Left lung (tissue), 10 donors: ENCODE data around the gene SKA3. TPM values are rescaled to one million over a fixed set of nuclear protein-coding genes. Genes with fewer than 3 reads are reported as not detected.
A peak's percentile ranks its signal among the peaks of the same experiment; 100 is the strongest.

ENCODE experiments used
- ATAC-seq: fragments of 200-7000 bp; cut with Tn5 transposase; one replicate; pipeline ENCODE4 v1.9.1; 2020; ENCODE audit warnings: moderate library complexity
- DNase-seq, 4 donors: peaks; one replicate each; pipeline ENCODE4 v3.0.0-alpha.2; 2013 to 2020
- H3K27ac ChIP-seq, 2 donors: fragments of 200-600 bp; sonication (generic) in 1 of 2; one replicate each; pipeline versions ENCODE4 v1.5.0 to v1.8.0; 2020 to 2021
- H3K27me3 ChIP-seq, 2 donors: fragments of 200-600 bp; sonication (generic) in 1 of 2; one replicate each; pipeline versions ENCODE4 v1.5.0 to v1.8.0; 2020 to 2021
- H3K36me3 ChIP-seq, 2 donors: fragments of 200-600 bp; sonication (generic) in 1 of 2; one replicate each; pipeline versions ENCODE4 v1.5.0 to v1.8.0; 2020 to 2021
- H3K4me1 ChIP-seq, 2 donors: fragments of 200-600 bp; one replicate each; pipeline ENCODE4 v1.8.0; 2021
- H3K4me3 ChIP-seq, 2 donors: fragments of 200-600 bp; sonication (generic) in 1 of 2; one replicate each; pipeline versions ENCODE4 v1.5.0 to v1.8.0; 2020 to 2021; ENCODE audit warnings: mild to moderate bottlenecking in 1 of 2
- H3K9me3 ChIP-seq, 2 donors: fragments of 200-600 bp; sonication (generic) in 1 of 2; one replicate each; pipeline versions ENCODE4 v1.5.0 to v1.8.0; 2020 to 2021
- intact Hi-C, 2 donors: fragments of 100-400 bp; cut with DNase I; formaldehyde crosslinking; loops; one replicate each; pipeline versions ENCODE4 v1.11.2 to v1.14.2; 2022
- polyA plus RNA-seq, 6 donors: library from polyadenylated mRNA; unstranded; fragments of 120-200 nt; gene quantifications; one replicate each; pipeline ENCODE4 v1.2.1, GENCODE V29; 2013; ENCODE audit not compliant: insufficient read length in 6 of 6
- total RNA-seq, 2 donors: library from RNA; stranded (reverse); fragmentation: NEBNext Ultra II Directional; extraction: Animal tissue kit (Norgen Biotek cat#: 25700); gene quantifications; one replicate each; pipeline ENCODE4 v1.2.1, GENCODE V29; 2021
- TF ChIP-seq, protein P1 (sequence below), 2 donors: fragments of 200-600 bp; sonication (generic) in 1 of 2; IDR thresholded peaks; one replicate each; pipeline versions ENCODE4 v1.5.0 to v1.8.0; 2021; ENCODE audit warnings: antibody characterized with exemption in 2 of 2
- donor health status: DM: no; HTN: yes; CAD: no.
- donor health status: DM: no; HTN: no; CAD: no.

SKA3 gene
- total and polyA plus RNA-seq, 8 donors, result 2.0 to 17.6 (median 10.2) TPM

DNA sequence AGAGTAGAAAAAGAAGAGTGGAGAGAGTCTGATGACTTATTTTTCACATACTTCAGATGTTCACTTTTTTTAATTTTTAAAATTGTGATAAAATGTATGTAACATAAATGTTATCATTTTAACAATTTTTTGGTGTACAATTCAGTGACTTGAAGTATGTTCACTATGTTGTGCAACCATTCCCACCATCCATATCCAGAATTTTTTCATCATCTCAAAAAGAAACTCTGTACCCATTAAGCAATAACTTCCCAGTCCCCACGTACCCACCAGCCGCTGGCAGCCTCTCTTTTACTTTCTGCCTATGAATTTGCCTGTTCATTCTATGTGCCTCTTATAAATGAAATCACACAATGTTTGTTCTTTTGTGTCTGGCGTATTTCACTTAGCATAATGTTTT lies 43.3 kb downstream of the SKA3 start:
- DNase-seq, result no peak
- Histone ChIP-seq H3K4me1 (no peaks in the 10 kb centered on the region), H3K27me3 (no peaks in the 10 kb centered on the region), H3K9me3 (no peaks in the 10 kb centered on the region), H3K36me3 (no peaks in the 10 kb centered on the region), H3K27ac (no peak overlapping the region), H3K4me3 (no peak overlapping the region)
- TF ChIP-seq, protein P1, sequence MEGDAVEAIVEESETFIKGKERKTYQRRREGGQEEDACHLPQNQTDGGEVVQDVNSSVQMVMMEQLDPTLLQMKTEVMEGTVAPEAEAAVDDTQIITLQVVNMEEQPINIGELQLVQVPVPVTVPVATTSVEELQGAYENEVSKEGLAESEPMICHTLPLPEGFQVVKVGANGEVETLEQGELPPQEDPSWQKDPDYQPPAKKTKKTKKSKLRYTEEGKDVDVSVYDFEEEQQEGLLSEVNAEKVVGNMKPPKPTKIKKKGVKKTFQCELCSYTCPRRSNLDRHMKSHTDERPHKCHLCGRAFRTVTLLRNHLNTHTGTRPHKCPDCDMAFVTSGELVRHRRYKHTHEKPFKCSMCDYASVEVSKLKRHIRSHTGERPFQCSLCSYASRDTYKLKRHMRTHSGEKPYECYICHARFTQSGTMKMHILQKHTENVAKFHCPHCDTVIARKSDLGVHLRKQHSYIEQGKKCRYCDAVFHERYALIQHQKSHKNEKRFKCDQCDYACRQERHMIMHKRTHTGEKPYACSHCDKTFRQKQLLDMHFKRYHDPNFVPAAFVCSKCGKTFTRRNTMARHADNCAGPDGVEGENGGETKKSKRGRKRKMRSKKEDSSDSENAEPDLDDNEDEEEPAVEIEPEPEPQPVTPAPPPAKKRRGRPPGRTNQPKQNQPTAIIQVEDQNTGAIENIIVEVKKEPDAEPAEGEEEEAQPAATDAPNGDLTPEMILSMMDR (IDR thresholded peaks at IDR 0.05), result no peak
- ATAC-seq, result no peak
- intact Hi-C loops, result loop anchor here in 1 of 2 donors (10.0 kb wide), 1 partner anchor 188 kb away; no protein-coding TSS in a partner anchor

DNA sequence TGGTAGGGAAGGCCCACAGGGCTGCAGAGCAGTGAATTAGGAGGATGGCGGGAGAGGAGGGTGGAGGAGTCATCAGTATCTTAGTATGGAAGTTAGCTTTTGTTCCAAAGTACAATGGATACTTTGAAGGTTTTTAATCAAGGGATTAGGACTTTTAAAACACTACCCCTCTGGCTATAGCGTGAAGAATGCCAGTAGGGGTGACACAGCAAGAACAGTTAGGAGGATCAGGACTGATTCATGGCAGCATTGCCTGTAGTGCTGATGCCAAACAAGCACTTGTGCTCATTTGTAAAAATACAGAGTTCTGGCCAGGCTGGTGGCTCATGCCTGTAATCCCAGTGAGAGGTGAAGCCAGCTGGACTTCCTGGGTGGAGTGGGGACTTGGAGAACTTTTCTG lies 46.2 kb downstream of the SKA3 start:
- Histone ChIP-seq H3K27ac (no peak overlapping the region), H3K27me3 (no peaks in the 10 kb centered on the region), H3K36me3 (no peaks in the 10 kb centered on the region), H3K9me3 (no peaks in the 10 kb centered on the region), H3K4me1 (peaks cover 0 to under 1% of the 10 kb centered on the region in 2 donors), H3K4me3 (no peak overlapping the region)
- TF ChIP-seq, protein P1 (IDR thresholded peaks at IDR 0.05), result no peak
- intact Hi-C loops, result loop anchor here in 1 of 2 donors (10.0 kb wide), 1 partner anchor 185 kb away; no protein-coding TSS in a partner anchor
- DNase-seq (no peak), ATAC-seq (no peak)

DNA sequence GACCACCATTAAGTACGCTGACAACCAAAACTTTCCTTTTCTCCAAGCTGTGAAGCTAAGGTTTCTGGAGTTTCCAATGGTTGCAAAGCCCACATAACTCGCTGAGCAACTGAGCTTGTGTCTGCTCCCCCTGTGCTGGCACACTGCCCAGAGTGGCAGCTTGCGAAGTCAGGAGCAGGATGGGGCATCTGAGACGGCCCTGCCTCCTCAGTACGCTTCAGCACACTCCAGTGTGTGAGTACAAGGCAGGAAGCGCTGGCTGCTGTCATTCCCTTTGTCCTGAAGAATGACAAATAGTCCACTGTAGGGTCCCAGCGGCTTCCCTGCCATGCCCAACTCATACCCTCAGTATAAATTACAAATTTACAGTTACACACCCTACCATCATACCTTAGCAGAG lies 51.5 kb downstream of the SKA3 start:
- TF ChIP-seq, protein P1 (IDR thresholded peaks at IDR 0.05), result no peak
- Histone ChIP-seq H3K27me3 (no peaks in the 10 kb centered on the region), H3K9me3 (no peaks in the 10 kb centered on the region), H3K36me3 (no peaks in the 10 kb centered on the region), H3K27ac (no peak overlapping the region), H3K4me1 (peaks cover 0 to 6% of the 10 kb centered on the region in 2 donors), H3K4me3 (no peak overlapping the region)
- ATAC-seq (no peak), DNase-seq (peak in 1 of 4 donors; percentile 64)
- intact Hi-C loops, result no loop called here

DNA sequence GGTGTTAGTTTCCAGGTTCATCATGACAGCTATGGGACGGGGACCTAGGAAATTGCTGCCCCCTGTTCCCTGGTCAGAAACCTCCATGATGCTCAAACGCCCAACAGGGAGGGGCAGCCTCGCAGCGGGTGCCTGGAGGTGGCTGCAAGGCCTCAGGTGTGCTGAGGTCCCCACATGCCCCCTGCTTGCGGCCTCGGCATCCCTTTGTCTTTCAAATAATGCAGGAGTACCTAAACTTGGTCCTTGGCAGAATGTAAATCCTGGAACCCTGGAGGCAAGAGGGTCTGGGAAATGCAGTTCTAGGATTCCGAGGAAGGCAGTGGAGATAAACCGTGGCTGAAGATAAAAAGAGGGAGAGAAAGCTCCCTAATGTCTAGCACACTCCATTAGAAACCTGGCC lies 52.4 kb downstream of the SKA3 start:
- no peak overlapping the region for H3K27ac ChIP-seq
- no peaks in the 10 kb centered on the region for H3K36me3 ChIP-seq
- ATAC-seq (no peak), DNase-seq (no peak)
- no peak overlapping the region for H3K4me3 ChIP-seq
- H3K4me1 ChIP-seq, result peaks cover 0 to 6% of the 10 kb centered on the region in 2 donors
- TF ChIP-seq, protein P1 (IDR thresholded peaks at IDR 0.05), result no peak
- H3K27me3 ChIP-seq, result no peaks in the 10 kb centered on the region
- intact Hi-C loops, result no loop called here
- H3K9me3 ChIP-seq, result no peaks in the 10 kb centered on the region

DNA sequence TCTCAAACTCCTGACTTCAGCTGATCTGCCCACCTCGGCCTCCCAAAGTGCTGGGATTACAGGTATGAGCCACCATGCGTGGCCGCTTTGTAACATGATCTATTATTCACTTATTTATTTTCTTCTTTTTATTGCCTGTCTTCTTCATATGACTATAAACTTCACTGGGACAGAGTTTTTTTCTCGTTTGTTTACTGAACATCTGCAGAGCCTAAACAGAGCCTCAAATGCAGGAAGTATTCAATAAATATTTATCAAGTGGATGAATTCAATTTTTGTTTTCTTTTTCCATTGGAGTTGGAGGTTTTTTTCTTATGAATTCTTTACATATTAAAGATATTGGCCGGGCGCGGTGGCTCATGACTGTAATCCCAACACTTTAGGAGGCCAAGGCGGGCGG lies 54.7 kb downstream of the SKA3 start:
- DNase-seq (no peak), ATAC-seq (no peak)
- intact Hi-C loops, result no loop called here
- Histone ChIP-seq H3K9me3 (no peaks in the 10 kb centered on the region), H3K36me3 (no peaks in the 10 kb centered on the region), H3K4me3 (no peak overlapping the region), H3K27me3 (no peaks in the 10 kb centered on the region), H3K4me1 (peaks cover 0 to 6% of the 10 kb centered on the region in 2 donors), H3K27ac (no peak overlapping the region)
- TF ChIP-seq, protein P1 (IDR thresholded peaks at IDR 0.05), result no peak
